Fibroblast of skin of scalp (primary cell): ENCODE data around the gene SHB. TPM values are rescaled to one million over a fixed set of nuclear protein-coding genes. Genes with fewer than 3 reads are reported as not detected.

ENCODE experiments used
- DNase-seq: peaks from one replicate; pipeline ENCODE4 v3.0.0-alpha.2; 2013
- polyA plus RNA-seq, 2 experiments: library from polyadenylated mRNA; unstranded; fragments of 120-200 nt; gene quantifications; one replicate each; pipeline ENCODE4 v1.2.1, GENCODE V29; 2013; ENCODE audit not compliant: insufficient read length in 2 of 2

SHB gene
- polyA plus RNA-seq (2013, experiment 1 of 2; ENCODE audit: insufficient read length) = 19.8 TPM
- polyA plus RNA-seq (2013, experiment 2 of 2; ENCODE audit: insufficient read length) = 17.1 TPM

DNA sequence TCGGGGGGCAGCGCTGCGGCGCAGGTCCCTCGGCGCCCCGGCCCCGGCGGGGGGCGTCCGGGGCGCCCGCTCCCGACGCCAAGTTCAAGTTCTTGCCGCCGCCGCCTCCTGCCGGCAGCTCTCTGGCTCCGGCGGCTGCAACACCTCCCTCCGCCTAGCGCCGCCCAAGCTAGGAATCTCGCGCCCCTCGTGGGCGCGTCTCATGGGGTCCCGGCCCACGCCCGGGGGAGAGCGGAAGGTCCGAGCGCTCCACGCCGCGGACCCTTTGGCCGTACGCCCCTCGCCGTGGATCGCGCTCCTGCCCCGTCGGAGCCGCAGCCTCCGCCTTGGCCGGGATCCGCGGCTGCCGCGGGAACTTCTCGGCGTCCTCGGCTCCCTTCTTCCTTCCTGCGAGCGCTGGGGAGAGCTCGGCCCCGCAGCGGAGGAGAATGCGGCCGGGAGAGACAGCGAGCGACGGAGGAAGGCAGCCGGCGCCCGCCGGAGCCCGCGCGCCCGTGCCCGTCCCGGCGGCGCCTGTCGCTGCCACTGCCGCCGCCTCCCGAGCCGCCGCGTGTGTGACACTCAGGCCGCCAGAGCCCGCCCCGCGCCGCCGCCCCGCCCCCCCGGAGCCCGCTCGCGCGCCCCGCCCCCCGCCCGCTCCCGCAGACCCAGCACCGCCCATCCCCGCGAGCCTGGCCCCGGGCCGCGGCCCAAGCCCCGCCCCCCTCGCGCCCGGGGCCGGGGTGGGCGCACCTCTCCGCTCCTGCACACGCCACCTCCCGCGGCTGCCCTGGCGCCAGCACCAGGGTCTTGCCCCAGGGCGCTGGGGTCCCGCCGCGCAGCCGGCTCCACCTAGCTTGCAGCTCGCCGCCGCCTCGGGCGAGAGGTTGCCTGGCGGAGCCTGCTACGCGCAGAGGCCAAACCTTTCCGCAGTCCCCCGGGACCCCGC lies at the start of gene SHB:
TSS of gene SHB (minus strand) at position 527 of the 928 bp plus-strand sequence. CDS start 582 bp downstream, outside the sequence.
- DNase-seq = peak; percentile 76

DNA sequence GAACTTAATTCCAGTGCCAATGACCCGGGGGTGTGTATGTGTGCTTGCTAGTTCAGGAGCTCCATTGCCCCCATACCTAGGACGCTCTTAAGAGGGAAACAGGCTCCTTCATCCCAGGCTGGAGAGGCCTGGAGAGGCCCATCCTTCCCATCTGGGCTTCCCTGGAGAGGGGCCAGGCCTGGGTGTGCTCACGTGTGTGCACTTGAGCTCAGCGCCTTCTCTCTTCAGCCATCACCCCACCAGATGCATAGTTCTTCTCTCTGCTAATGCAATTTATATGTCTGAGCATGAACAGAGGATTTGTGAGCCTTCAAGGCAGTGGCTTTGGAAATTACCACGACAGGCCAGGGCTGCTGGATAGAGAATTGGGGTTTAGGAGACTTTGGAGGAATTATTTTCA lies 48.6 kb upstream of the SHB start:
- no peak for DNase-seq

- no peak for DNase-seq
Observed at GRCh38 chr9:38114905-38115304, 45.9 kb upstream of the SHB start.

- DNase-seq = no peak
Observed at GRCh38 chr9:38112456-38112855, 43.4 kb upstream of the SHB start.

- no peak for DNase-seq
Observed at GRCh38 chr9:38112049-38112448, 43.0 kb upstream of the SHB start.

- DNase-seq = no peak
Observed at GRCh38 chr9:38110476-38110875, 41.4 kb upstream of the SHB start.

DNA sequence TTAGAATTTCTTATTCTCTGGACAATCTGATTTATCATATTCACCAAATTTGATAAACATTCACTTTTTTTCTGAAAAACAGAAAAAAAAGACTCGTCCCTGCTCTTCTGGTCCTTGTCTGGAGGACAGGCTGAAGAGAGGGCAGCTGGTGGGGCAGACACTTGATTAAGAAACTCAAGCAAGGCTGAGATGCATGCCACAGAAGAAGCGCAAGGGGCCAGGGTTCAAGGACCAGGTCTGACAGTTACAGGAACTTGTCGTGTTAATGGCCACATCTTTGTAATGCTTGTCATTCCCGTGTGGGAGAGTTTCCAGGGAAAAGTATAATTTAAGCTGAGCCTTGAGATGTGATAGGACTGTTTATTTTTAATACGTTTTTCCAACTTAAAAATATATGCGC lies 40.6 kb upstream of the SHB start:
- no peak for DNase-seq

DNA sequence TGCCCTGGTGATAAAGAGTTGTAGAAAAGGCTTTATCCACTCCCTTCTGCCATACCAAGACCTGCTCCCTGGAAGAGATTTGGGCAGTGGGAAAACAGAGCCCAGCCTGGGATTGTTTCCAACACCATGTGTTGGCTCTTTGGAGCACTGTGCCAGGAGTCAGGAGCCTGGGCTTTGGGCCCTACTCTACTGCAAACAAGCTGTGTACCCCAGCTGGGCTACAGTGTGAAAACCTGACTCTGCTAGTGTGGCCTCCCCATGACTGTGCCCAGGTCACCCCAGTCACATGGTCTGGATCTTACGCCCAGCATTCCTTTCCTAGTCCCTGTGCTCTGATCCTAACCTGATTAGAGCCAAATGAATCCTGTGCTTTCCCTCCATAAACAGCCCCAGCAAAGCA lies 39.3 kb upstream of the SHB start:
- DNase-seq = no peak

DNA sequence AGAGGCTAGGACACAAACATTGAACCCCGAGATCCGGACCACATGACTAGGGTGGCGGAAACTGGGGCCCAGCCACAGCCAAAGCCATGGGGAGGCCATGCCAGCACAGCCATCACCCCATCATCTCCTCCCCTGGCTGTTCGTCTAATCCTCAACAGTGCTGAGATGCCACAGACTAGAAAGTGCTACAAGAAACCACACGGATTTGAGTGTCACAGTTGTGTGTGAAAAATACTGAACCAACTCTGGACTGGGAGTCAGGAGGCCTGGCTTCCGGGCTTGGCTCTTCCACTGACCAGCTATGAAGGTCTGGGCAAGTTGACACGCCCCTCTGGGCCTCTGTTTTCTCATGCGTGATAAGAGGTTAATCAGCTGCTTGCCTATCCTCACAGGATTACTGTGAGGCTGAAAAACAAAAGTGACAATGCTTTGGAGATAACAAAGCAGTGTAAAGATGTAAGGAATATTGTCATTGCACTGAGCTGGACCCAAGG lies 38.8 kb upstream of the SHB start:
- no peak for DNase-seq

DNA sequence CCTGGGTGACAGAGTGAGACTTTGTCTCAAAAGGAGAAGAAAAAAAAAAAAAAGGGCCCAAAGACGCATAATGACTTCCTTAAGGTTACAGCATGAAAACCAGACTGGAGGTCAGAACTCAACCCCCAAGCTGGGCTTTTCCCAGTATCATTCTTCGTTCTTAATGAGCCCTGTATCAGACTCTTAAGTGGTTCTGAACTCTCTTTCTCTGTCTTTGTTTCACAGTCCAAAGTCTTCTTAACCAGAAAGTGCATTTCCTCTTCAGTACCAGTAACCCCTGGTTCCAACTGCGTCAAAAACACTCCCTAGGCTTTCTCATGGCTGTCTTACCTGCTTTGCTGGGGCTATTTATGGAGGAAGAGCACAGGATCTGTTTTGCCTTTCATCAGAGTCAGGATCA lies 38.4 kb upstream of the SHB start:
- no peak for DNase-seq

DNA sequence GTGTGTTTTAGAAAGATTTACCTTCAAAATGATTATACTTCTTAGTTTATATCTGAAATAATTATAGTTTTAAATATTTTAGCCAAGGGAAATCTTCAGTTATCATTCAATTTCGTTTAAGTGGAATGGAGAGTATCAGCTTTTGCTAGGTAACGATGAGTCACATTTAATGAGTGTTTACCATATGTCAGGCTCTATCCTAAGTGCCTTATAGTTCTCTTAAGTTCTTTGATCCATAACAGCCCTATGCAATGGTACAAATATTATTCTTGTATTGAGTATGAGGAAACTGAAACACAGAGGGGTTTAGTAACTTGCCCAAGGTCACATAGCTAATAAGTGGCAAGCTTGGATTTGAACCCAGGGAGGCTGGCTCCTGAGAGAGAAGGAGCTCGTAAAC lies 37.5 kb upstream of the SHB start:
- DNase-seq = no peak

GRCh38 chr9:38103340-38103739 lies 34.3 kb upstream of the SHB start:
- DNase-seq = no peak

DNA sequence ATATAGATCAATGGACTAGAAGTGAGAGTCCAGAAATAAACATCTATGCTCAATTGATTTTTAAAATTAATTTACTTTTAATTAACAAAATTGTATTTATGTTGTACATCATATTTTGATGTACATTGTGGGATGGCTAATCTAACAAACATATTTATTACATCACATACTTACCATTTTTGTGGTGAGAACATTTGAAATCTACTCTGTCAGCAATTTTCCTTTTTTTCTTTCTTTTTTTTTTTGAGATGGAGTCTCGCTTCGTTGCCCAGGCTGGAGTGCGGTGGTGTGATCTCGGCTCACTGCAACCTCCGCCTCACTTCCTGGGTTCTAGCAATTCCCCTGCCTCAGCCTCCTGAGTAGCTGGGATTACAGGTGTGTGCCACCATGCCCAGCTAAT lies 32.4 kb upstream of the SHB start:
- no peak for DNase-seq

- no peak for DNase-seq
Observed at GRCh38 chr9:38096238-38096805, 27.3 kb upstream of the SHB start.

GRCh38 chr9:38094165-38094564 lies 25.1 kb upstream of the SHB start:
- DNase-seq = no peak

DNA sequence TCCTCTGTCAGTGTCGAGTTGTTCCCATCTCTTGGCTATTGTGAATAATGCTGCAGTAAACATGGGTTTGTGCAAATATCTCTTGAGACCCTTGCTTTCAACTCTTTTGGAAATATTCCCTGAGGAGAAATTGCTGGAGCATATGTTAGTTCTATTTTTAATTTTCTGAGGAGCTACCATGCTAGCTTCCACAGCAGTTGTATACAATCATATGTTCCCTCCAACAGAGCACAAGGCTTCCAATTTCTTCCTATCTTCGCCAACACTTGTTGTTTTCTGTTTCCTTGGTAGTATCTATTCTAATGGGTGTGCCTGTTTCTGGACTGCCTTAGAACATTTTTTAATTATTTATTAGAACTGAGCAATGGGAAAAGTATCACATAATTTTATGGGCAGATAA lies 23.6 kb upstream of the SHB start:
- no peak for DNase-seq

DNA sequence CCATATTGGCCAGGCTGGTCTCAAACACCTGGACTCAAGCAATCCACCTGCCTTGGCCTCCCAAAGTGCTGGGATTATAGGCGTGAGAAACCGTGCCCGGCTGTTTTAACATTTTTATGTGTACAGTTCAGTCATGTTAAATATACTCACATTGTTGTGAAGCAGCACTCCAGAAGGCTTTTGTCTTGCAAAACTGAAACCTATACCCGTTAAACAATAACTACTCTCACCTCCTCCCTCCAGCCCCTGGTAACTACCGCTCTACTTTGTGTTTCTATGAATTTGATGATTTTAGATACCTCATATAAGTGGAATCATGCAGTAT lies 23.1 kb upstream of the SHB start:
- DNase-seq = no peak

DNA sequence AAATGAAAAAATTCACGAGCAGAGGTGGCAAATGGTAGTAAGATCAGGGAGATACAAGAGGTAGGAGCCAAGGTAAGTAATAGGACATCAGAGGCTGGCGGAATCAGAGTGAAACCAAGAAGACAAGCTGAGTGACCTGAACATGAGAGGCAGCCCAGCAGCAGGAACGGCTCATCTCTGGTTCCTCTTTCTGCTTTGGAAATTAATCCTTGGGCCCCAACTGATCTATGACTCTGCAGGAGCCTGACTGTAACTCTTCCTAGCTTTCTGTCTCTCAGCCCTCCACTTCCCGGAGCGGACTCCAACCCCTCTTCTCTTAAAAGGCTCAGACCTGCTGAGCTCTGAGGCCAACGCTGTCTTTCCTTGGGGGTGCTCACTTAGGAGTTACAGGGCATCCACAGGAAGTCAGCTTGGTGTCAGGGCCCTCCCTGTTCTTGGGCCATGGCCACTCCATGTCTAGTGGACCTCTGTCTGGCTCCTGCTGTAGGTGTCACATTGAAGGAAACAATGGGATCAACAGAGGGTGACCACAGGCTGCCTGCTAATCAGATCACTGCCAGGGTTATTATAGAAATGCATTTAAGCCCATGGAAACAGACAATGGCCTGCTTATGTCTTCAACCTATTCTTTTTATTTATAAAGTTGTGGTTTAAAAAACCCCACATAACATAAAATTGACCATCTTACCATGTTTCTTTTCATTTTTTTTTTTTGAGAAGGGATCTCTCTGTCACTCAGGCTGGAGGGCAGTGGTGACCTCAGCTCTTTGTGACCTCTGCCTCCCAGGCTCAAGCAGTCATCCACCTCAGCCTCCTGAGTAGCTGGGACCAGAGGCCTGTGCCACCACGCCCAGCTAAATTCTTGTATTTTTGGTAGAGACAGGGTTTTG lies 22.5 kb upstream of the SHB start:
- DNase-seq = no peak

DNA sequence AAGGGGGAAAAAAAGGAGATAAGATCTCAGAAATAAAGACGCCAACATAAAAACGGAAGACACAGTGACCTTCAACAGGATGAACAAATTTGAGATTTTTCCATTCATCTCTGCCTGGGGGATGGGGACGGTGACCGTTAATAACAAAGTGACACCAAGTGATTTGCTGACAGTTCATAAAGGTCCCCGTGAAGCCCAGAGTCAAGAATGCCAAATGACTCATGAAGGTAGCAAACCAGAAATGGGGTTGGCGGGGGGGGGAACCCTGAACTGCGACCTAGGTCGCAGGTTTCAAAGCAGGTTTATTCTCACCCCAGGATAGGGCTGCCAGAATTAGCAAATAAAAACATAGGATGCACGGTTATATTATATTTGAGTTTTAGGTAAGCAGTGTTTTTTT lies 21.1 kb upstream of the SHB start:
- no peak for DNase-seq

DNA sequence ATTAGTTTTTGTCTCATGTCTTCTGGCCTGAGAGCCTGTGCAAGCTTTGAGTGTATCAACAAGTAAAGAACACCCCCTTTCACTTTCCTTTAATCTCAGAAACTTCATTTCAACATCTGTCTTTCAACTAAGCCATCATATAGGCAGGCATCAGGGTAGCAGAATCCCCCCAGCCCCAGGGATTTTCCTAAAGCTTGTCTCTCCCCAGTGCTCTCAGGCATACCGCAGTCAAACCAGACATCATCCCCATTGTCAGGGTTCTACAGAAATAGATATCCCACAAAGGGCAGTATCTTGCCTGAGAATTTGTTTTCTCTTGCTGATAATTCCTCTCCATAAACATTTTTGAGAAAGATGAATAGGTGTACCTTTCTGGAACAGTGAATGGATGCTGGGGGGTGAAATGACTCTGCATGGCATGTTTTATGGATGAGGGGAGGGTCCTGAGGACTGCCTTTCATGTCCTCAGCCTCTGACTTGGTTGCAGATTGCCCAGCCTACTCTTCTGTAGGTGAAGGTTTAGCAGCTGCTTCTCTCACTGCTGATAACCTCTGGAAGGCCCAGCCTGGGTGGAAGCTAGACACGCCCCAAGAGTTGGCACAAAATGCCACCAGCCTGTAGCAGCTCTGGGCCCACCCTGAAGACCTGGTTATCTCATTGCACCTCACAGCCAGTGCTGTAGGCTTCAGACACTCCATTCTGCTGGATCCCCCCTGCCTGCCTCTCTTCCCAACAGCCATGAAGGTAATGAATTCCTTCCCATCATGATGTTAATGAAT lies 20.5 kb upstream of the SHB start:
- no peak for DNase-seq

DNA sequence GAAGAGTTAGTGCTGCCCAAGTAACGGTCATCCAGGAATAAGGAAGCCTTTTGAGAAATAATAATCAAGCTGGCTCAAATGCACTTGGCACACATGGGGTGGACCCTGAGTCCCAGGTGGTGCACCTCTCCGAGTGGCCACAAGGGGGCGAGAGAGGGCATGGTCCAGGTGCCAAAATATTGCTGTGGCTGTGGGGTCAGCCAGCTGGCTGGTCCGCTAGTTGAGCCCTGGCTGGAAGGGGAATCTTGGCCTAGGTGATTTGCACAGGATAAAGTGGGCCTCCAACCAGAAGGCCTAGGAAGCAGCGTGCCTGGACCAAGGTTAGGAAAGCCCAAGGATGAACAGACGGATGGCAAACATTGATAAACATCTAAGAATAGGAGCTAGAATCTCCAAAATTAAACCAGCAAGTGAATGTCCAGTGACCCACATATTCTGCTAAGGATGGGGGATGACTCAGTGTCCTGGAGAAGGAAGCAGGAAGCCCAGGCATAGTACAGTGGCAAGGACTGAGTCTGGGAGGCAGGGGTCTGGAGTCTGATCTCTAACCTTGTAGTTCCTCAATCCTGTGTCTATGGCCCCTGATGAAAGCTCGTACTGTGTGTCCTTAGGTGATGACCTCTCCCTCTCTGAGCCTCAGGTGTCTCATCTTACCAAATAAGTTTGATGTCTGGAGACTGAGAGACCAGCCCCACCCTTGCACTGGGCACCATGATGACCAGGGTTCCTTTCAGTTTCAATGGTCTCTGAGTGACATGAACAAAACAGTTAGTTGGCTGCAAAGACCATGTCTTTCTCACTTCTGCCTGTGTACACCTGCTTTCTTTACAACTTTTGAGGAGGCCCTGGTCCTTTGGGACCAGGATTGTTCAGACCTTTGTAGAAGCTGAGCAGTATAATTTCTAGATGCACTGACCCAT lies 19.2 kb upstream of the SHB start:
- peak; percentile 44 for DNase-seq
